Measurements from ENCODE around the gene ERCC1.

ERCC1 gene

DNA sequence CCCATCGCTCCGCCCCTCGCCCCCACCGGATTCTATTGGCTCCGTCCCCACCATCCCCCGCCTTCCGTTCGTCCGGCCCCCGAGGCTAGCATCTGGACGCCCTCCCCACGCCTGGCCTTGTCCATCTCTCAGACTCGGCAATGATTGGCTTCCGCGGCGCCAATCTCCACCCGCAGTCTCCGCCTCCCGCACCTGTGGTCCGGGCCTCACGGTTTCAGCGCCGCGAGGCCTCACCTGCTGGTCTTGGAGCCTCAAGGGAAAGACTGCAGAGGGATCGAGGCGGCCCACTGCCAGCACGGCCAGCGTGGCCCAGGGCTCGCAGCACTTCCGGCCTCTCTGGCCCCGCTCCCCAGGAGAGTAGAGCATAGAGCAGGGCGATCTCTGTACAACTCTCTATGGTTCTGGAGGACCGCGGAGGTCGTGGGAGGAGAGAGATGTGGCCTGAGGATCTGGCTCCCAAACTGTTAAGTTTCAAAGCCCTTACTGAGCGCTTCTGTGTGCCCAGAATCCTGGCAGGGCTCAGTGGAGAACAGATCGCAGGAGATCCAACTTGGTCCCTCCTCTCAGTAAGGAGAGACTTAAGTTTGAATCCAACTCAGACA lies at the start of gene ERCC1:
ERCC1 (minus strand) TSS at position 329 of the 602 bp plus-strand sequence. CDS start 543 bp downstream, outside the sequence.
- peak within 1 kb of the TSS; percentile 100 for H3K27ac ChIP-seq
- POLR2A ChIA-PET (ENCODE audit: low non-redundant PET) = interaction anchor here (0.6 to 1.3 kb wide), 5 partner anchors 11 to 253 kb away, joined by 3 to 5 read pairs (median 4); no protein-coding TSS in a partner anchor
- TF ChIP-seq, protein P1, sequence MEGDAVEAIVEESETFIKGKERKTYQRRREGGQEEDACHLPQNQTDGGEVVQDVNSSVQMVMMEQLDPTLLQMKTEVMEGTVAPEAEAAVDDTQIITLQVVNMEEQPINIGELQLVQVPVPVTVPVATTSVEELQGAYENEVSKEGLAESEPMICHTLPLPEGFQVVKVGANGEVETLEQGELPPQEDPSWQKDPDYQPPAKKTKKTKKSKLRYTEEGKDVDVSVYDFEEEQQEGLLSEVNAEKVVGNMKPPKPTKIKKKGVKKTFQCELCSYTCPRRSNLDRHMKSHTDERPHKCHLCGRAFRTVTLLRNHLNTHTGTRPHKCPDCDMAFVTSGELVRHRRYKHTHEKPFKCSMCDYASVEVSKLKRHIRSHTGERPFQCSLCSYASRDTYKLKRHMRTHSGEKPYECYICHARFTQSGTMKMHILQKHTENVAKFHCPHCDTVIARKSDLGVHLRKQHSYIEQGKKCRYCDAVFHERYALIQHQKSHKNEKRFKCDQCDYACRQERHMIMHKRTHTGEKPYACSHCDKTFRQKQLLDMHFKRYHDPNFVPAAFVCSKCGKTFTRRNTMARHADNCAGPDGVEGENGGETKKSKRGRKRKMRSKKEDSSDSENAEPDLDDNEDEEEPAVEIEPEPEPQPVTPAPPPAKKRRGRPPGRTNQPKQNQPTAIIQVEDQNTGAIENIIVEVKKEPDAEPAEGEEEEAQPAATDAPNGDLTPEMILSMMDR (conservative IDR thresholded peaks at IDR 0.05; ENCODE audit: low read depth) = no peak
- DNase-seq (ENCODE audit: low spot score) = peak; percentile 99
- CTCF ChIA-PET = interaction anchor here (0.8 to 1.4 kb wide), 2 partner anchors 55 to 62 kb away, joined by 4 to 5 read pairs; no protein-coding TSS in a partner anchor

DNA sequence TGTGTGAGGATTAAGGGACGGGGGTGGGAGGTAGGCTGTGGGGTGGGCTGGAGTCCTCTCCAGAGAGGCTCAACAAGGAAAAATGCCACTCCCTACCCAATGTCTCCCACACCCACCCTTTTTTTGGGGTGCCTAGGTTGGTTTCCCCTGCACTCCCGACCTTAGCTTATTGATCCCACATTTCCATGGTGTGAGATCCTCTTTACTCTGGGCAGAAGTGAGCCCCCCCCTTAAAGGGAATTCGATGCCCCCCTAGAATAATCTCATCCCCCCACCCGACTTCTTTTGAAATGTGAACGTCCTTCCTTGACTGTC lies 49.6 kb upstream of the ERCC1 start:
- H3K27ac ChIP-seq = no peak overlapping the region
- POLR2A ChIA-PET (ENCODE audit: low non-redundant PET) = no interaction called here
- TF ChIP-seq, protein P1 (conservative IDR thresholded peaks at IDR 0.05; ENCODE audit: low read depth) = no peak
- no peak for DNase-seq (ENCODE audit: low spot score)
- CTCF ChIA-PET = interaction anchor here (1.5 kb wide), 1 partner anchor 34 kb away, joined by 5 read pairs; no protein-coding TSS in a partner anchor

DNA sequence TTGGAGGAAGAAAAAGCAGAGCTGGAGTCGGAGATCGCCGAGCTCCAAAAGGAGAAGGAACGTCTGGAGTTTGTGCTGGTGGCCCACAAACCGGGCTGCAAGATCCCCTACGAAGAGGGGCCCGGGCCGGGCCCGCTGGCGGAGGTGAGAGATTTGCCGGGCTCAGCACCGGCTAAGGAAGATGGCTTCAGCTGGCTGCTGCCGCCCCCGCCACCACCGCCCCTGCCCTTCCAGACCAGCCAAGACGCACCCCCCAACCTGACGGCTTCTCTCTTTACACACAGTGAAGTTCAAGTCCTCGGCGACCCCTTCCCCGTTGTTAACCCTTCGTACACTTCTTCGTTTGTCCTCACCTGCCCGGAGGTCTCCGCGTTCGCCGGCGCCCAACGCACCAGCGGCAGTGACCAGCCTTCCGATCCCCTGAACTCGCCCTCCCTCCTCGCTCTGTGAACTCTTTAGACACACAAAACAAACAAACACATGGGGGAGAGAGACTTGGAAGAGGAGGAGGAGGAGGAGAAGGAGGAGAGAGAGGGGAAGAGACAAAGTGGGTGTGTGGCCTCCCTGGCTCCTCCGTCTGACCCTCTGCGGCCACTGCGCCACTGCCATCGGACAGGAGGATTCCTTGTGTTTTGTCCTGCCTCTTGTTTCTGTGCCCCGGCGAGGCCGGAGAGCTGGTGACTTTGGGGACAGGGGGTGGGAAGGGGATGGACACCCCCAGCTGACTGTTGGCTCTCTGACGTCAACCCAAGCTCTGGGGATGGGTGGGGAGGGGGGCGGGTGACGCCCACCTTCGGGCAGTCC lies 49.0 kb upstream of the ERCC1 start:
- CTCF ChIA-PET = interaction anchor here (1.5 kb wide), 1 partner anchor 33 kb away, joined by 5 read pairs; no protein-coding TSS in a partner anchor
- no peak for DNase-seq (ENCODE audit: low spot score)
- H3K27ac ChIP-seq = peak overlapping the region; percentile 96
- TF ChIP-seq, protein P1 (conservative IDR thresholded peaks at IDR 0.05; ENCODE audit: low read depth) = no peak
- POLR2A ChIA-PET (ENCODE audit: low non-redundant PET) = no interaction called here

DNA sequence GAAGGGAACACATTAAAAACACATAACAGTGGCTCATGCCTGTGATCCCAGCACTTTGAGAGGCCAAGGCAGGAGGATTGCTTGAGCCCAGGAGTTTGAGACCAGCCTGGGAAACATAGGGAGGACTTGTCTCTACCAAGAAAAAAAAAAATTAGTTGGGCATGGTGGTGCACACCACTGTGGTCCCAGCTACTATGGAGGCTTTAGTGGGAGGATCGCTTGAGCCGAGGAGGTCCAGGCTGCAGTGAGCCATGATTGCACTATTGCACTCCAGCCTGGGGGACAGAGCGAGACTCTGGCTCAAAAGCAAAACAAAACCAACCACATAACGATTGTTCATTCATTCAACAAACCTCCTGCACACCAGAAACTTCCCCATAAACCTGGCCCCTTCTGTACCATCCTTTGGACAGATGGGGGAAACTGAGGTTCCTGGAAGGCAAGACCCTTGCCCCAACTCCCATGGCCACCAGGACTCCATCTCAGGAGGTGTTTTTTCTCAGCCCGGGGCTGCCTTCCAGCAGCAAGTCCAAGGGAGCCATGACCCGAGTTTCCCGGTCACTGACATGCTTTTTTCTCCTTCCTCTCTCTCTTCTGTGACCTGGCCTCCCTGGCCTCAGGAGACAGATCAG lies 48.3 kb upstream of the ERCC1 start:
- no peak for DNase-seq (ENCODE audit: low spot score)
- CTCF ChIA-PET = interaction anchor here (1.5 kb wide), 1 partner anchor 32 kb away, joined by 5 read pairs; no protein-coding TSS in a partner anchor
- TF ChIP-seq, protein P1 (conservative IDR thresholded peaks at IDR 0.05; ENCODE audit: low read depth) = no peak
- POLR2A ChIA-PET (ENCODE audit: low non-redundant PET) = no interaction called here
- peak overlapping the region; percentile 96 for H3K27ac ChIP-seq

DNA sequence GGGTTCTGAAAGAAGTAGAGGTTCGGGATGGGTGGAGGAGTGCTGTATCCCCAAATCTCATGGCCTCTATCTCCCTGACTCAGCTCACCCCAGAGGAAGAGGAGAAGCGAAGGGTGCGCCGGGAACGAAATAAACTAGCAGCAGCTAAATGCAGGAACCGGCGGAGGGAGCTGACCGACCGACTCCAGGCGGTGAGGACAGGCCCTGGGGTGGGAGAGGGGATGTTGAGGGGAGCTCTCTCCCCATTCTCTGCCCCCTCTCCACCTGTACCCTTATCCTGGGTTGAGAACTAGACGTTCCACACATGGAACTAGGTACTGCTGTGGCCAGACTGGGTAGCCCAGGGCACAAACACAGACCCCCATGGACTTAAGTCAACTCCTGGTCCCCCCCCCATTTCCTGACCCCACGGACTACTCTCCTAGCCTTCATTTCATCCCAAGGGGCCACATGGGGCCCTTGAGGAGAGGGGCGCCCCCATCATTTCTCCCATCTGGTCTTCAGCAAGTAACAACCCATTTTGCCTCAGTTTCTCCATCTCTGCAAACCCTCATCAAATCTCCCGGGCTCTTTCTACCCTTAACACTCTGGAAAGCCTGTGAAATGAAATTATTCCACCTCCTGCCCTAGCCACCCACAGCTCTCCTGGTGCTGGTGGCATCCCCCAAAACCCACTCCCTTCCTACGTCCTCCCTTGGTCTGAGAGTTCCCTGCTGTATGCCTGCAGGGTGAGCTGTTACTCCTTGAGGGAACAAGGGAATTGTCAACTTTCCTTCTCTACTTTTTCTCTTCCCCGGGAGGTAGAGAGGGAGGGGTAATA lies 47.6 kb upstream of the ERCC1 start:
- CTCF ChIA-PET = interaction anchor here (0.8 kb wide), 1 partner anchor 32 kb away, joined by 6 read pairs; no protein-coding TSS in a partner anchor

More for the DNA sequence above, 47.6 kb upstream of the ERCC1 start:
- H3K27ac ChIP-seq = peak overlapping the region; percentile 96
- no peak for DNase-seq (ENCODE audit: low spot score)
- TF ChIP-seq, protein P1 (conservative IDR thresholded peaks at IDR 0.05; ENCODE audit: low read depth) = no peak
- POLR2A ChIA-PET (ENCODE audit: low non-redundant PET) = no interaction called here
